H54 (cell line): ENCODE results near the gene TSR3.

ENCODE experiments used
- DNase-seq: peaks from one replicate; pipeline ENCODE4 v3.0.0; 2011; ENCODE audit warnings: low spot score, mixed read lengths; ENCODE audit not compliant: insufficient read length
- FAIRE-seq: peaks from 3 replicates; lab custom pipeline; 2011; peaks lifted over from hg19 to GRCh38; lab: Jason Lieb, UNC
- POLR2A ChIP-seq: IDR thresholded peaks from 2 replicates; pipeline ENCODE4 v1.6.1; 2011; ENCODE audit warnings: low read depth, mild to moderate bottlenecking, low read length

The TSR3 gene

GRCh38 chr16:1313721-1314369 is 37.8 kb downstream of the TSR3 start:
- FAIRE-seq (no peak), DNase-seq (no peak)
- no peak for TF ChIP-seq POLR2A

DNA sequence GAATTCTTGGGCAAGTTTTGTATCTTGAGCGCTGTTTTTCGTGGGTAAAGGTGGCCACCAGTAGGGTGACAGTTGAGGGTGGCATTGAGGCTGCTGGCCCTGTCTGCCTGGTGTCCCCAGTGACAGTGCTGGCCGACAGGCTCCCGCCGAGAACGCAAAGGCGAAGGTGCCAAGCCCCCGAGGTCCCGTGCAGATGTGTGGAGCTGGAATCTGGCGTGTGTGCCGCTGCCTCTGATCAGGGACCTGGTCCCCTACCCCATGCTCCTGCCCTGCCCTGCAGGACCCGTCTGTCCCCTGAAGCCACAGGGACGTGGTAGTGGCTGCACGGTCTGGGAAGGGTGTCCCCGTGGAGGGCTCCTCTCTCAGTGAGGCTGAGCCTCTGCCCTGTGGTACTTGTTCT is 38.8 kb downstream of the TSR3 start:
- no peak for FAIRE-seq
- DNase-seq, result no peak
- TF ChIP-seq POLR2A, result no peak

GRCh38 chr16:1312467-1312816 is 39.2 kb downstream of the TSR3 start:
- no peak for TF ChIP-seq POLR2A
- DNase-seq, result no peak
- no peak for FAIRE-seq

DNA sequence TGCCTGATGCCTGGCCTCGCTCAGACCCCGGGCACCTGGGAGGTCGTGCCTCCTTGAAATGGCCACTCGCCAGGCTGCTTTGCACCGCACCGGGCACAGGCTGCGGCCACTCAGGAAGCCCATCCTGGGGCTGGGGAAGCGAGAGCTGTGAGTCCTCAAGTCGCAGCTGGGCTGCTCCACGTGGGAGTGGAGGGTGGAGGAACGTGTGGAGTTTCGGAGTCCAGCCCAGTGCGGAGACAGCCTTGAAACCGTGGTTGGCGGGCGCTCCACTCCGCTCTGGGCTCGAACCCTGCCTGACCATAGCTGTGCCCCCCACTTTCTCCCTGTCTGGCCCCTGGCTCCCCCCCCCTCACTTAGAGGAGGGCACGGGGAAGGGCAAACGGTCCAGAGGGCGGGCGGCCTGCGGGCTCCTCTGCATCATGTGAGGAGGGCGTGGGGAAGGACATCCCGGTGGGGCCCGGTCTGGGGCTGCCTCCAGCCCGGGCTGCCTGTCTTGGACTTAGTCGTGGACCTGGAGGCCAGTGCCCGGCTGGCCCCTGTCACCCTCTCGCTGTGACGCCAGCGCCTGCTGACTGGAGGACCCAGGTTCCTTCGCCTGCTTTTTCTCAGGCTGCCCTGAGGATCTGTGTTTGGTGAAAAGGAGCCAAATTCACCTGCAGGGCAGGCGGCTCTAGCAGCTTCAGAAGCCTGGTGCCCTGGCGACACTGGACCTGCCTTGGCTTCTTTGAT is 39.8 kb downstream of the TSR3 start:
- no peak for FAIRE-seq
- DNase-seq, result no peak
- no peak for TF ChIP-seq POLR2A

GRCh38 chr16:1311212-1311737 is 40.4 kb downstream of the TSR3 start:
- FAIRE-seq, result no peak
- no peak for TF ChIP-seq POLR2A
- DNase-seq, result no peak

- no peak for DNase-seq
- no peak for FAIRE-seq
- no peak for TF ChIP-seq POLR2A
Measured at GRCh38 chr16:1310832-1311200, 40.9 kb downstream of the TSR3 start.

GRCh38 chr16:1309888-1310831 is 41.5 kb downstream of the TSR3 start:
- no peak for DNase-seq
- FAIRE-seq, result no peak

DNA sequence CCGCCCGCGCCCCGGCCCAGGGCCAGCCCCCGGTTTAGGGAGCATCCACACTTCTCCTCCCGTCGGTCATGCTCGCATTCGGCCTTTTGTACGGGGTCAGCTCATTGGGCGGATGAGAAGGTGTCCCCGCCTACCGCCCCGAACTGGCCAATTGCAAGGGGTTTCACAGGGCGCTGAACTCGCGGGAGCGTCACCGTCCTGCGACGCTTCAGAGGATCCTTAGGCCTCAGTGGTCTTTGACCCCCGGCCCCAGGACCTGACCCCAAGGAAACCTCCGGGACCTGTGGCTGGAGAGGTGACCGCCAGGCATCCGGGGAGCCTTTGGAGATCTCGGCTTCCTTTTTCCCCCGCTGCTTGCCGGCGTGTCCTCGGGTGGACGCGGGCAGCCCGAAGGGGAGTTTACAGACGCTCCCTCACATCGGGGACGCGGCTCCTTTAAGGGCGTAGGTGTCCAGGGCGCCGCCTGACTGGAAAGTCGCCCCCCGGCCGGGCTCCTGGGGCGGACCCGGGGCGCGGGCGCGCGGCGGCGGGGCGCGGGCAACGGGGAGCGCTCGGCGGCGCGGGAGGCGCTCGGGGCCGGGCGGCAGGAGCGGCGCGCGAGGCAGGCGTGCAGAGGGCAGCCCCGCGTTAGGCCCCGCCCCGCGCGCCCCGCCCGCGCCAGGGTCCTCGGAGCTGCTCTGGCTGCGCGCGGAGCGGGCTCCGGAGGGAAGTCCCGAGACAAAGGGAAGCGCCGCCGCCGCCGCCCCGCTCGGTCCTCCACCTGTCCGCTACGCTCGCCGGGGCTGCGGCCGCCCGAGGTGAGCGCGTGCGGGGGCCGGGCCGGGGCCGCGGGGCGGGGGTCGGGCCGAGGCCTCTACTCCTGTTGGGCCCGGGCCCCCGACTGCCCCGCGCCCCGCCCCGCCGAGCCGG is 42.4 kb downstream of the TSR3 start, which contains the start of gene UBE2I:
Gene UBE2I, plus strand, starts transcription at position 660 of the 909 bp plus-strand sequence. CDS start 4,395 bp downstream, outside the sequence.
- DNase-seq (peak; percentile 90), FAIRE-seq (peak; percentile 30)
- peak; percentile 41 for TF ChIP-seq POLR2A

More at GRCh38 chr16:1309888-1310831, 41.5 kb downstream of the TSR3 start:
- TF ChIP-seq POLR2A, result no peak

DNA sequence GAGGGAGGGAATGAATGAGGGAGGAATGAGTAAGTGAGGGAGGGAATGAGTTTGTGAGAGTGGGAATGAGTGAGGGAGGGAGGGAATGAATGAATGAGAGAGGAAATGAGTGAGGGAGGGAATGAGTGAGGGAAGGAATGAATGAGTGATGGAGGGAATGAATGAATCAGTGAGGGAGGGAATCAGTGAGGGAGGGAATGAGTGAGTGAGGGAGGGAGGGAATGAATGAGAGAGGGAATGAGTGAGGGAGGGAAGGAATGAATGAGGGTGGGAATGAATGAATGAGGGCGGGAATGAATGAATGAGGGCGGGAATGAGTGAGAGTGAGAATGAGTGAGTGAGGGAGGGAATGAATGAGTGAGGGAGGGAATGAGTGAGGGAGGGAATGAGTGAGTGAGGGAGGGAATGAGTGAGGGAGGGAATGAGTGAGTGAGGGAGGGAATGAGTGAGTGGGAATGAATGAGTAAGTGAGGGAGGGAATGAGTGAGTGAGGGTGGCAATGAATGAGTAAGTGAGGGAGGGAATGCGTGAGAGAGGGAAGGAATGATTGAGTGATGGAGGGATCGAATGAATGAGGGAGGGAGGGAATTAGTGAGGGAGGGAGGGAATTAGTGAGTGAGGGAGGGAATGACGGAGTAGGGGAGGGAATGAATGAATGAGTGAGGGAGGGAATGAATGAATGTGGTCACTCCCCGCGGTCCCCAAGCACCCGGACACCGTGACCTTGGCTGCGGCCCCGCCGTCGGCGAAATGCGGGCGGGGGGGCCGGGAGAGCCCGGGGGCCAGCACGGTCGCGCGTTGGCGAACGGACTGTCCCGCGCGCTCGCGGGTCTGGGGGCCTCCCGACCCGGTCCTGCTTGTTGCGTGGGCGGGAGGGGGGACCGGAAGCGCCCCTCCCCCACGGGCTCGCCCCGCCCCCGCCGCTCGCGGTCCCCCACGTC is 43.4 kb downstream of the TSR3 start:
- TF ChIP-seq POLR2A, result 0 out of 2 replicates have a peak, but pooled peaks have one; percentile 35
- FAIRE-seq (no peak), DNase-seq (no peak)

GRCh38 chr16:1306334-1306733 is 45.3 kb downstream of the TSR3 start:
- DNase-seq, result no peak
- TF ChIP-seq POLR2A, result no peak
- no peak for FAIRE-seq

DNA sequence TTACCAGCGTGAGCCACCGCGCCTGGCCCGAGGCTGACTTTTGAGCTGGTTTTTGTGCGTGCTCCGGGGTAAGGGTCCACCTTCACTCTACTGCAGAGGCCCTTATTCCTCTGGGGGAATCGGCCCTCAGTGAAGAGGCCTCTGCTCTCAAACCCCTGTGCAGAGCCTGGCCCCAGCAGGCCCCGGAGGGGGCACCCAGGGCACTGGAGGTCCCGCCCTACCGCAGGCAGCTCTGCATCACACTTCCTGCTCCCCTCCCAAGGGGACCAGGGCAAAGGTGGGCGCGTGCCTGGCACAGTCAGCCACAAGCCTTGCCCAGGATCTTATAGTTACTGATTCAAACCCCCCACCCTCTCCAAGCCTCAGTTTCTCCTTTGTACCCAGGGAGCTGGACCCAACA is 45.9 kb downstream of the TSR3 start:
- no peak for TF ChIP-seq POLR2A
- DNase-seq, result no peak
- no peak for FAIRE-seq

DNA sequence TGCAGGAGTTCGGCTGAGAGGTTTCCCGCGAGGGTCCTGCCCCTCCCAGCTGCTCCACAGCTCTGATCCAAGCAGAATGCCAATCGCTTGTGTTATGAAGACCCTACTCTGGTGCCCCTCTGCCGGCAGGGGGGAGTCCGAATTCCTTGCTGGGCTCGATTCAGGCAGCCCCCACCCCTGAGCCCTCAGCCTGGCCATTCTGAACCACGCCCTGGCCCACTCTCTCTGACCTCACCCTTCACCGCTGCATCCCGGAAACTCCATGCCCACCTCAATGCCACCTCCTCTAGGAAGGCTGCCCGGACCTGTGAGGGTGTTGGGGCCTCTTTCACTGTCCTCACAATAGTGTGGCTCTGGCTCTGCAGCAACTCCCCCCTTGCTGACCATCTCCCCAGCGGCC is 50.1 kb downstream of the TSR3 start:
- TF ChIP-seq POLR2A, result no peak
- FAIRE-seq, result no peak
- DNase-seq, result no peak
